Spleen (tissue), 7 donors: ENCODE results near the gene NRG4.

Experiments used
- POLR2A ChIP-seq, 3 donors: fragments of 450-650 bp; IDR thresholded peaks; one replicate each; pipeline ENCODE4 v1.5.1; 2017; ENCODE audit warnings: antibody characterized with exemption in 3 of 3, mild to moderate bottlenecking in 1 of 3
- POLR2AphosphoS5 ChIP-seq, 3 donors: sonication (generic); formaldehyde crosslinking; IDR thresholded peaks; one replicate each; pipeline ENCODE4 v1.5.1; 2017; ENCODE audit warnings: antibody characterized with exemption in 3 of 3
- TF ChIP-seq, protein P1 (sequence below), 11 experiments: fragments of 200-600 bp in 7 of 11; fragments of 450-650 bp in 4 of 11; sonication (generic) in 4 of 11; IDR thresholded peaks in 8 of 11; conservative IDR thresholded peaks in 3 of 11; 1 replicate in 7 of 11; 2 replicates in 4 of 11; pipeline versions ENCODE4 v1.4.0 to v1.8.0; 2016 to 2021; ENCODE audit warnings: antibody characterized with exemption in 11 of 11, inconsistent platforms in 4 of 11, mild to moderate bottlenecking in 1 of 11
- donor health status: DM: no; HTN: no; CAD: no; lungs with moderate emphysema.
- donor health status: DM: no; HTN: no; CAD: no.
- donor health status: DM: no; HTN: no; CAD: no.

GRCh38 chr15:75995611-75996010, 16.6 kb downstream of the NRG4 start:
- TF ChIP-seq, protein P1, sequence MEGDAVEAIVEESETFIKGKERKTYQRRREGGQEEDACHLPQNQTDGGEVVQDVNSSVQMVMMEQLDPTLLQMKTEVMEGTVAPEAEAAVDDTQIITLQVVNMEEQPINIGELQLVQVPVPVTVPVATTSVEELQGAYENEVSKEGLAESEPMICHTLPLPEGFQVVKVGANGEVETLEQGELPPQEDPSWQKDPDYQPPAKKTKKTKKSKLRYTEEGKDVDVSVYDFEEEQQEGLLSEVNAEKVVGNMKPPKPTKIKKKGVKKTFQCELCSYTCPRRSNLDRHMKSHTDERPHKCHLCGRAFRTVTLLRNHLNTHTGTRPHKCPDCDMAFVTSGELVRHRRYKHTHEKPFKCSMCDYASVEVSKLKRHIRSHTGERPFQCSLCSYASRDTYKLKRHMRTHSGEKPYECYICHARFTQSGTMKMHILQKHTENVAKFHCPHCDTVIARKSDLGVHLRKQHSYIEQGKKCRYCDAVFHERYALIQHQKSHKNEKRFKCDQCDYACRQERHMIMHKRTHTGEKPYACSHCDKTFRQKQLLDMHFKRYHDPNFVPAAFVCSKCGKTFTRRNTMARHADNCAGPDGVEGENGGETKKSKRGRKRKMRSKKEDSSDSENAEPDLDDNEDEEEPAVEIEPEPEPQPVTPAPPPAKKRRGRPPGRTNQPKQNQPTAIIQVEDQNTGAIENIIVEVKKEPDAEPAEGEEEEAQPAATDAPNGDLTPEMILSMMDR (IDR thresholded peaks at IDR 0.05 in 8 of 11, conservative IDR thresholded peaks at IDR 0.05 in 3 of 11), result no peak
- TF ChIP-seq POLR2A (IDR thresholded peaks at IDR 0.05), result no peak
- no peak for TF ChIP-seq POLR2AphosphoS5 (IDR thresholded peaks at IDR 0.05)
